Muscle of back (tissue), 13 donors: ENCODE measurements around the gene NFIB. TPM values are rescaled to one million over a fixed set of nuclear protein-coding genes. Genes with fewer than 3 reads are reported as not detected.

Experiments used
- DNase-seq, 3 donors: peaks; one replicate each; pipeline versions ENCODE4 v3.0.0 to v3.0.0-alpha.2; 2013
- long read RNA-seq, 9 donors: transcript quantifications; one replicate each; lab custom pipeline, GENCODE V29; 2026
- polyA plus RNA-seq, 10 donors: library from polyadenylated mRNA; unstranded; fragments of 120-200 nt; gene quantifications; one replicate each; pipeline ENCODE4 v1.2.1, GENCODE V29; 2013; ENCODE audit not compliant: insufficient read length in 10 of 10

The NFIB gene
- 100 to 1,000 TPM in 4 of 10 donors, 10 to 100 TPM in 6; 78.5 to 107 (median 97.9) TPM for polyA plus RNA-seq
- long read RNA-seq, donor 1, full-length matches to known transcripts: 11 of 11 reads
- long read RNA-seq, donor 1, partial matches to known transcripts: 0 of 11 reads
- long read RNA-seq, donor 1, other reads (novel, unspliced or antisense): 0 of 11 reads
- long read RNA-seq, donor 2, full-length matches to known transcripts: 6 of 6 reads
- long read RNA-seq, donor 2, partial matches to known transcripts: 0 of 6 reads
- long read RNA-seq, donor 2, other reads (novel, unspliced or antisense): 0 of 6 reads
- long read RNA-seq, donor 3: 0 reads
- long read RNA-seq, donor 4, full-length matches to known transcripts: 5 of 5 reads
- long read RNA-seq, donor 4, partial matches to known transcripts: 0 of 5 reads
- long read RNA-seq, donor 4, other reads (novel, unspliced or antisense): 0 of 5 reads
- long read RNA-seq, donor 5, full-length matches to known transcripts: 10 of 19 reads
- long read RNA-seq, donor 5, partial matches to known transcripts: 9 of 19 reads
- long read RNA-seq, donor 5, other reads (novel, unspliced or antisense): 0 of 19 reads
- long read RNA-seq, donor 6, full-length matches to known transcripts: 6 of 6 reads
- long read RNA-seq, donor 6, partial matches to known transcripts: 0 of 6 reads
- long read RNA-seq, donor 6, other reads (novel, unspliced or antisense): 0 of 6 reads
- long read RNA-seq, donor 7, full-length matches to known transcripts: 4 of 16 reads
- long read RNA-seq, donor 7, partial matches to known transcripts: 12 of 16 reads
- long read RNA-seq, donor 7, other reads (novel, unspliced or antisense): 0 of 16 reads
- long read RNA-seq, donor 8, partial matches to known transcripts: 0 of 3 reads
- long read RNA-seq, donor 8, other reads (novel, unspliced or antisense): 0 of 3 reads
- long read RNA-seq, donor 9, full-length matches to known transcripts: 1 of 1 reads
- long read RNA-seq, donor 9, partial matches to known transcripts: 0 of 1 reads
- long read RNA-seq, donor 9, other reads (novel, unspliced or antisense): 0 of 1 reads

GRCh38 chr9:14313951-14314423, at the start of gene NFIB:
NFIB (minus strand) TSS chr9:14314141; CDS start chr9:14313511, 630 bp downstream.
- peak in 2 of 3 donors; percentile 69 to 79 for DNase-seq

DNA sequence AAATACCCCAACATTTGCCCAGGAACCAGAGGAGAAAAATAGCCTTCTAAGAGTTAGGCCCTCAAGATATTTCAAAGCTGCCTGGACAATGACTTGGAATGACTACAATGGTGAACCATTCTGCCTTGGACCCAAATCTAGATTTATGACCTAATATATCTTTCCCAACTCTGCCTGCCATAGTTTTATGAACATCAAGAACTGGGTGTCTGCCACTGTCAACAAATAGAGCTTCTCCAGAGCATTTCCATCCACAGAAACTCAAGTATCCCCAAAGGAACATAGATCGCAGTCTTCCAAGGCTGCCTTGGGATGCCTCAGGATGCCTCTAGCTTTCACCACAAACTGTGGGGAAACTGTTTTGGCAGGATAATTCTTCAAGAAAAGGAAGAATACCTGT, 48.2 kb upstream of the NFIB start:
- peak in 1 of 3 donors; percentile 29 for DNase-seq

DNA sequence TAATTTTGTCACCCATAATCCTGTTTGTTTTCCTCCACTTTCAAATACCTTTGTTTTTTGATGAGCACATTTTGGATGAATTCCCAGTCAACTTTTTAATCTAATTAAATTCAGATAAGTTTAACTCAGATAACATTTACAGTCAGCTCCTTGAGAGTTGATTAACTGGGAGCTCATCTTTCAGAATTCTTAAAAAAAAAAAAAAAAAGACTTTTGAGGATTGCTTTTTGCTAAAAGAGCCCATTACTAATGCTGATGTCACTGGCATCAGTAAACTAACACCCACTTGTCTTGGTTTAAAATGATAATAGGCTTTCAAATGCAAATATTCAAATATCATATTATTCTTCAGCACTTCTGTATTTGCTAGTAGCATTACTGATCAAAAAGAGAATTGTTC, 47.1 kb upstream of the NFIB start:
- DNase-seq: no peak

GRCh38 chr9:14358523-14358922, 44.6 kb upstream of the NFIB start:
- DNase-seq: no peak

DNA sequence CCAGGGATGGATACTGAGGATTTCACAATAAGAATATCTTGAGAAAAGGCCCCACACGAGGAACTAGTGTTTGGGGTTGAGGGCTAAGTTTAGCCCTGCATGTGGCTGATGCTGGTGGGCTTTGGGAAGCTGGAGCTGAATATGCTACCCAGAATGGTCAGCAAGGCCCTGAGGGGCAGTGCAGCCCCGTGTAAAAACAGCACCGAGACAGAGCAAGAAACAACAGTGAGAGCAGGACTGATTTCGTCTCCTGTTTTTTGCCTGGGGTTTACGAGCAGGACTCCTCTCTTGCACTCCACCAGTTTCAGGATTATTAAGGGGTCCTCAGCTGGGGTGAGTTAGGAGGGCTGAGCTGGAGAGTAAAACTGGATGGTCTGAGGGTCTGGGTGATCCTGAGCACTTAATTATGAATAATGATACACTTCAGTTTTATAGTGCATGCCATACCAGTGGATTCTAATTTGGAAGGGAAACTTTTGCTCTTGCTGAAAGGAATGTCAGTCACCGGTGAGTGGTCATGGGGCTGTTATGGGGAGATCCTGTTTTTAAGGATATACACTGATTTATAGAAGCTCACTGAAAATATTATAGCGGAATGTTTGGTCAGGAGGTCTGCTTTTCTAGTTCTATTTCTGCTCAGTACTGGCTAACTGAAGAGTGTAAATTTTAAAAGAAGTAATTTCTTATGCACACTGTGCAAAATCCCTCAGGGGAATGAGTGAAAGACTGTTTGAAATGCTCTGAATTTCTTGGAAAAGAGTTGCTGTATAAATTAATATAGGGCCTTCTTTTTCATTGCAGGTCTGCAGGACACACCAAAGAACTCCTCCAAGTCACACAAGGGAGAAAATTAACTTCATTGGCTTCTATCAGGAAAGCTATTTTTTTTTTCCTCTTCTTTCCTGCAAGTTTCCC, 42.7 kb upstream of the NFIB start:
- DNase-seq: peak in 1 of 3 donors; percentile 69

- DNase-seq: no peak
Measured at GRCh38 chr9:14354201-14354600, 40.3 kb upstream of the NFIB start.

- DNase-seq: peak; percentile 90 to 97 (median 95)
Measured at GRCh38 chr9:14353222-14354056, 39.5 kb upstream of the NFIB start.

DNA sequence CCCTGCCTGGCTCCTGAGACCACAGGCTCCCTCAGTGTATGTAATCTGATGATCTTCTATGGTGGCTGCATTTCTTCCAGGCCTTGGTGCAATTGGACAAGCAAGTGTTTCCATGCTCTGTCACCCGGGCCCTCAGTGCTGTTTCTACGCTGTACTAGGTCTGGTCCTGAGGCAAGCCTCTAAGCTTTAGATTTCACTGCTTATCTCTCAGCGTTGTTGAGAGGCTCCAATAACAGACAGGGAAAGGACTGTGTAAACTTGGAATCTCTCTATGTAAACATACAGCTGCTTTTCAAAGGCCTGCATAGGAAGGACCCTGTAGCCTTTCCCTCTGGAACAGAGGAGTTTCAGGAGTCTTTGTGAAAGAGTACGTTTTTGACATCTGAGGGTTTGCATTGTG, 38.6 kb upstream of the NFIB start:
- peak in 1 of 3 donors; percentile 70 for DNase-seq

DNA sequence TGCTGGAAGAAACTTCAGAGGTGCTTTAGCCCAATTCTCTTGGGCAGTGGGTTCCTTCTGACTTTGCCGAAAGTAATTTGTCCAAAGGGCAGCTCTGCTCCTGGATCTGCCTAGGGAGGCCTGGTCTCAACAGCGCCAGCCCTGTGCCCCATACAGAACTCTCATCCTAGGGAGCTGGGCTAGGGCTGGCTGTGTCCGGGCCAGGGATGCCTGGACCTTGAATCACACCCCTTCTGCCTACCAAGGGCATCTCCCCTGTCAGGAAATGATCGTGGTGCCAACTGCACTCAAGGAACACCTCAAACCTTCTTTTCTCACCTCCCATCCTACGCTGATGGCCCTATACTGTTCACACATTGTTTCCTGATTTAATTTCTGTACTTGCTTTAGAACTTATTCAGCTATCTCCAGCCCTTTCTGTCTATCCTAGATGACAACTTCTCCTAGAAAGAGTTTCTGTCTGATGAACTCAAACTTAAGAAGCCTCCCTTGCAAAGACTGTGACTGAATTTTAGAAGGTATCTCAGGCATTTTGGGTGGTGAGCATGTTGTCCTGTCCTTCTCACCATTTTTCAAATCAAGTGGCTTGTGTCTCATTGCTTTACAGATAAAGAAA, 37.4 kb upstream of the NFIB start:
- DNase-seq: peak in 1 of 3 donors; percentile 66

DNA sequence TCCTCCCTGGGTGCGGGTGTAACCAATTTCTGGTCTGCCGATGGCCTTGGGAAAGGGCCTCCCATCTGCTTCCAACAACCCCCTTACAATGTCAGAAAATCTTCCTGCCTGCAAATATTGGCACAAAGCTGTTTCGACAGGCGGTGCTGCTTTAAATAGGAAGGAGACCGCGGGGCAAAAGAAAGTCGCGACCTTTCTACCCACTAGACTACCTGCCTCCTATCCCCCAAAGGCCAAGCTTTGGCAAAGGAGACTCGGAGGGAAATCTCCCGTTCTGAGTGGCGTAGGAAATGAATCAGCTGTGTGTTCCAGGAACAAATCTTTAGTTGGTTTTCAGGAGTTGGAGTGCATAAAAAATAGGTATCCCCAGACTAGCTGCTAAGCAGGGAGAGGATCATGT, 36.8 kb upstream of the NFIB start:
- DNase-seq: peak in 2 of 3 donors; percentile 60 to 84

- DNase-seq: no peak
Measured at GRCh38 chr9:14350349-14350728, 36.4 kb upstream of the NFIB start.

GRCh38 chr9:14349447-14350348, 35.8 kb upstream of the NFIB start:
- peak in 2 of 3 donors; percentile 70 to 89 for DNase-seq

GRCh38 chr9:14349146-14349446, 35.2 kb upstream of the NFIB start:
- no peak for DNase-seq

DNA sequence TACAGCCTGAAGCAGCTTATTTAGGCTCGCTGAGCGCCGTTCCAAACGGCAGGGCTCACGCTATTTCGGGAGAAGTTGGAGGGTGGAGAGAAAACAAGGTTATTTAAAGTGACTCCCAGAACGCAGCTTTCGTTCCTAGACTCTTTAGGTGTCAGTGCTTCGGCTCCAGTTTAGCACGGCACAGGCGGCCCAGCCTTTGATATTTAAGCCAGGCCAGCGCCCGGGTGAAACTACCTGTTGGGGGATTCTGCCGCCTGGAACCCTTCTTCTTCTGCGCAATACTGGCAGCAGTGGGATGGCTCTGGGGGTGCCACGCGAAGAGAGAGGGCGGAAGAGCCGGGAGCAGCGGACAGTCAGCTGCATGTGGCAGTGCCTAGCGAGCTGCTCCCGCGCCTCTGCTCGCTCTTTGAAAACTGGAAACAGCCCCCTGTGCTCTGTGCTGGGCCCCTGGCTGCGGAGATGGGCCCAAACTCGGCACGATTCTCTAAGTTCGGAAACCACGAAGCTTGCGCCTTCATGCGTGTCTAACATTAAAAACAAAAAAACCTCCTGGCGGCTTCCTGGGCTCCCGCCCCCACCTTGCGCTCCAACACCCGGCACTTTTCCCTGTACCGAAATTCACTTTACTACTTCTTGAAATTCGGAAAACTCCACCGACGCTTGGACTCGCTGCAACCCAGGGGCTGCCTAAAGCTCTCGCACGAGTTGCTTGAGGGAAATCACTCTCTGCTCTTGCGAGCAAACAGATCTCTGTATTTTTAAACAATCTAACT, 34.6 kb upstream of the NFIB start:
- DNase-seq: peak in 2 of 3 donors; percentile 73 to 89

GRCh38 chr9:14348123-14348372, 34.1 kb upstream of the NFIB start:
- no peak for DNase-seq

- DNase-seq: peak in 2 of 3 donors; percentile 88 to 96
Measured at GRCh38 chr9:14347406-14348122, 33.6 kb upstream of the NFIB start.

- peak in 2 of 3 donors; percentile 80 to 89 for DNase-seq
Measured at GRCh38 chr9:14346811-14347405, 33.0 kb upstream of the NFIB start.
